Ascending aorta (tissue), 2 donors: ENCODE measurements around the gene SMAD6. TPM values are rescaled to one million over a fixed set of nuclear protein-coding genes. Genes with fewer than 3 reads are reported as not detected.

Experiments
- DNase-seq, 2 donors: peaks; one replicate each; pipeline ENCODE4 v3.0.0-alpha.2; 2019; ENCODE audit warnings: low spot score in 2 of 2
- H3K27ac ChIP-seq, 2 donors: fragments of 200-600 bp; sonication (generic); one replicate each; pipeline ENCODE4 v1.5.1; 2016 to 2017; ENCODE audit warnings: mild to moderate bottlenecking in 1 of 2
- H3K27me3 ChIP-seq: fragments of 200-600 bp; sonication (generic); one replicate; pipeline ENCODE4 v1.5.1; 2017
- H3K36me3 ChIP-seq, 2 donors: fragments of 200-600 bp; sonication (generic); one replicate each; pipeline ENCODE4 v1.5.1; 2016
- H3K4me1 ChIP-seq, 2 donors: fragments of 200-600 bp; sonication (generic); one replicate each; pipeline ENCODE4 v1.5.1; 2016 to 2017; ENCODE audit warnings: mild to moderate bottlenecking in 1 of 2
- H3K4me3 ChIP-seq, 2 donors: fragments of 200-600 bp; sonication (generic); one replicate each; pipeline ENCODE4 v1.5.1; 2016 to 2017; ENCODE audit warnings: mild to moderate bottlenecking in 1 of 2
- H3K9me3 ChIP-seq, 2 donors: fragments of 200-600 bp; sonication (generic); one replicate each; pipeline ENCODE4 v1.5.1; 2016
- CTCF ChIP-seq, 3 experiments: fragments of 200-600 bp in 2 of 3; fragments of 450-650 bp in 1 of 3; sonication (generic) in 2 of 3; IDR thresholded peaks; one replicate each; pipeline ENCODE4 v1.5.1; 2016 to 2019; ENCODE audit warnings: antibody characterized with exemption in 3 of 3, mild to moderate bottlenecking in 1 of 3, moderate library complexity in 1 of 3
- intact Hi-C: fragments of 100-400 bp; cut with DNase I; formaldehyde crosslinking; loops from one replicate; pipeline ENCODE4 v1.15.1; 2023
- total RNA-seq: library from RNA; depleted of rRNA; stranded (reverse); fragments of >200 nt; gene quantifications from one replicate; pipeline ENCODE4 v1.1.0, GENCODE V29; 2016

SMAD6 gene
- total RNA-seq, 1 donor from 2014 or later = 140 TPM

DNA sequence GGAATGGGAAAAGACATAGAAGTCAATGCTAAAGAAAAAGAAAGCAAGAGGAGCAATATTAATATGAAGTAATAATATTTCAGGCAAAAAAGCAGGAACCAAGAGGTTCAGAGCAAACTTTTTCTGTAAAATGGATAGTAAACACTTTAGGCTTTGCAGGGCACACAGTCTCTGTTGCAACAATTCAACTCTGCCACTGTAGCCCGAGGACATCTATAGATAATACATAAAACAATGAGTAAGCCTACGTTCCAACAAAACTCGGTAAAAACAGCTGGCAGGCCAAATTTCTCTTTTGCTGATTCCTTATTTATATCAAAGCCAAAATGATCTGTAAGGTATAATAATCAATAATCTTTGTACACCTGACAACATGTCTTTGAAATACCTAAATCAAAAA, 56.8 kb downstream of the SMAD6 start:
- TF ChIP-seq CTCF (IDR thresholded peaks at IDR 0.05) = no peak
- DNase-seq = no peak
- Histone ChIP-seq H3K4me3 (no peak overlapping the region), H3K4me1 (peaks cover 26 to 66% of the 10 kb centered on the region in 2 donors), H3K36me3 (no peaks in the 10 kb centered on the region), H3K9me3 (peaks cover 0 to 3% of the 10 kb centered on the region in 2 donors), H3K27me3 (no peaks in the 10 kb centered on the region), H3K27ac (peak overlapping the region; percentile 77 to 95)
- intact Hi-C loops = no loop called here

GRCh38 chr15:66760097-66760967, 58.3 kb downstream of the SMAD6 start:
- Histone ChIP-seq H3K27ac (peak overlapping the region; percentile 76 to 95), H3K4me3 (no peak overlapping the region), H3K9me3 (no peaks in the 10 kb centered on the region), H3K27me3 (no peaks in the 10 kb centered on the region), H3K36me3 (no peaks in the 10 kb centered on the region), H3K4me1 (peaks cover 27 to 76% of the 10 kb centered on the region in 2 donors)
- DNase-seq = no peak
- no peak for TF ChIP-seq CTCF (IDR thresholded peaks at IDR 0.05)
- intact Hi-C loops = no loop called here

- intact Hi-C loops = no loop called here
- H3K36me3 ChIP-seq = no peaks in the 10 kb centered on the region
- no peaks in the 10 kb centered on the region for H3K27me3 ChIP-seq
- no peak for DNase-seq
- H3K4me1 ChIP-seq = peaks cover 35 to 78% of the 10 kb centered on the region in 2 donors
- H3K9me3 ChIP-seq = no peaks in the 10 kb centered on the region
- peak overlapping the region in 1 of 2 donors; percentile 6 for H3K4me3 ChIP-seq
- peak overlapping the region; percentile 76 to 95 for H3K27ac ChIP-seq
- no peak for TF ChIP-seq CTCF (IDR thresholded peaks at IDR 0.05)
Observed at GRCh38 chr15:66760968-66761725, 59.1 kb downstream of the SMAD6 start.

- intact Hi-C loops = loop anchor here (2.0 kb wide), 2 partner anchors 41 to 59 kb away; partner anchors contain the start of gene SMAD6
- no peak for DNase-seq
- peaks cover 37 to 83% of the 10 kb centered on the region in 2 donors for H3K4me1 ChIP-seq
- no peaks in the 10 kb centered on the region for H3K36me3 ChIP-seq
- no peak for TF ChIP-seq CTCF (IDR thresholded peaks at IDR 0.05)
- H3K27me3 ChIP-seq = no peaks in the 10 kb centered on the region
- H3K27ac ChIP-seq = peak overlapping the region; percentile 76 to 95
- no peak overlapping the region for H3K4me3 ChIP-seq
- H3K9me3 ChIP-seq = no peaks in the 10 kb centered on the region
Observed at GRCh38 chr15:66761726-66762595, 59.9 kb downstream of the SMAD6 start.
